Cerebellar cortex (tissue), 1 donor: ENCODE measurements around the gene KLHL13.
"Not testable (repeated sequence)": the region's sequence is repeated elsewhere in the genome, so short reads cannot be mapped to it uniquely, and the experiment has no call there.

ENCODE experiments used
- DNase-seq: peaks from one replicate; pipeline ENCODE4 v3.0.0-alpha.2; 2015; ENCODE audit warnings: low spot score

The KLHL13 gene

DNA sequence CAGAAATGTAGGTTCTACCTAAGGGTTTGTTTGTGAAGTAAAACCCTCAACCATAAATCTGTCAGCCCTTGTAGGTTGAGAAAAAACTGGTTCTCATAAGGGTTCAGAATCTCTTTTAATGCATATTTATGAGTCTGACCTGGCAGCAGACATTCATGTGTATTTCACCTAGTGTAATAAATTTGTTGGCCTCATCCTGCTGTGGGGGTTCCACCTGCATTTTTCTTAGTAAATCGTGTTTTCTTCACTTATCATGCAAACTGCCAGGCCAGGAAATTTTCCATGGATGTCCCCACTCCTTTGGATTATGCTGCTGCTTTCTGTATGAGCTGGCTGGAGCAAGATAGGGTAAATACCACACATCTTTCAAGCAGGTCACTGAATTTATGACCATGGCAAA, 42.4 kb downstream of the KLHL13 start:
- DNase-seq: no peak

DNA sequence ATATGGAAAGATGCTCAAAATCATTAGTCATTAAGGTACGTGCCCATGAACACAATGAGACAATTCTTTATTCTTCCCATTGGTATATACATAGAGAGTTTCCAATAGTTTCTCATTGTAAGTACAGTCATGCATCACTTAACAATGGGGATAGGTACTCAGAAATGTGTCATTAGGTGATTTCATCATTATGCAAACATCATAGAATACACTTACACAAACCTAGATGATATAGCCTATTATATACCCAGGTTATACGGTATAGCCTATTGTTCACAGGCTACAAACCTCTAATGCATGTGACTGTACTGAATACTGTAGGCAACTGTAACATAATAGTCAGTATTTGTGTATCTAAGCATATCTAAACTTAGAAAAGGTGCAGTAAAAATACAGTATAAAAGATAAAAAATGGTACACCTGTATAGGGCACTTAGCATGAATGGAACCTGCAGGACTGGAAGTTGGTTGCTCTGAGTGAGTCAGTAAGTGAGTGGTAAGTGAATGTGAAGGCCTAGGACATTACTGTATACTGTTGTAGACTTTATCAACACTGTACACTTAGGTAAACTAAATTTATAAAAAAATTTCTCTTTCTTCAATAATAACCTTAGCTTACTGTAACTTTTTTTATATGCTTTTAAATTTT, 49.6 kb downstream of the KLHL13 start:
- DNase-seq: no peak

DNA sequence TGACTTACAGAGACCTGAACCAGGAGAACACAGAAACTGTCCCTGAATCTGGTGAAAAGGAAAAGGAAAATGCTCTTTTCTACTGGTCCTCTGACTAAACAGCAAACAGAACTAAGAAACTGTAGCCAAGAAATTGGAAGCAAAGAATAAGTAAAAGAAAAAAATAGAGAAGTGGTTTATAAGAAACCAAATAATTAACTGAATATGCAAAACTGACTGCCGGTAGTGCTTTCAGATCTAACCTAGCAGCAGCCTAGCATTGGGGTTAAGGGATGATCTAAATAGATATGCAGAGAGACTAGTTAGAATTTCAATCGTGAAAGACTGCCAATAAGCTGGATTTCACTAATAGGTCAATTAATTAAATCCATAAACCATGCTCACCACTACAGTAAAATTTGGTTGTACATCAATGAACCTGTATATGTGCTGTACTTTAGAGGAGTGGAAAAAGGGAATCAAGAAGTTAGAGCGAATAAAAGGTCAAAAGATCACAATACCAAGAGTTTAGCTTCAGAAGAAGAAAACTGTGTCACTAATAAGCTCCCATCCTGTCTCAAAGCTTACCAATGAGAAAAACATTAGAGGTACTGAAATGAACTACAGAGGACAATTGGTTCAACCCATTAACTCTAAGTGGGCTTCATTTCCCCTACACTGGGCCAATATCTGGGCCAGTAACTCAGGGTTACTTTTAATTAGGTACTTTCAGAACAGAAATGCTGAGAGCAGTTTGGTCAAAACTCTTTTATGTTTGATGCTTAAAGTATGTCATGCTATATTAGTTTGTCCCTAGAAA, 53.6 kb downstream of the KLHL13 start:
- no peak for DNase-seq

DNA sequence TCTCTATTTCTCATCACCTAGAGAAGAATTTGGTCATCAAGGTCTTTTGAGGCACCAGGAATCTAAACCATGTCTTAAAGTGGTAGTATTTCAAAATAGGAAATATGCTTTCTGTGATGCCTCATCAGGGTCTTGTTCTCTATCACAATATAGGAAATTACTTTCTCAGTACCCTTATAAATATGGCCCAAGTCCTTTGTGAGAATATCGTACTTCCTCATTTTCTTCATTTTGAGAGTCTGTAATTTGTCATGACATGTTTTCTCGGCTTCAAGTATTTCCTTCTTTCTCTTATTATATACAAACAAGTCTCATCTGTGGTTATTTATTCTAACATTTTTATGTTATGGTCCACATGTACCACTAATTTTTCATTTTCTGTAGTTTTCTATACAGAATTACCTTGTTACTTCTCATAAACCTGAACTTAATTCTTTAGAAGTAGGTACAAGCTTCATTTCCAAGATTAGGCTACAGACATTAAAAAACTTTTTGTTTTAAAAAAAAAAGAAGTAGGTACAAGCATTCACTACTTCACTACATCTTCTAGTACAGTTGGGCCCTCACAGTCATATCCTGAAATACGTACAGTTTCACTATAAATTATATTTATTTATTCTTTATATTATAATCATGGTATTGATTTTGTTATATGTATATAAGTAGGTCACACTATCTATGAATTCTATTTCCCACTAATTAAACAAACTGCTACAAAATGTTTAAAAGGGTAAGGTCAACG, 54.4 kb downstream of the KLHL13 start:
- no peak for DNase-seq

DNA sequence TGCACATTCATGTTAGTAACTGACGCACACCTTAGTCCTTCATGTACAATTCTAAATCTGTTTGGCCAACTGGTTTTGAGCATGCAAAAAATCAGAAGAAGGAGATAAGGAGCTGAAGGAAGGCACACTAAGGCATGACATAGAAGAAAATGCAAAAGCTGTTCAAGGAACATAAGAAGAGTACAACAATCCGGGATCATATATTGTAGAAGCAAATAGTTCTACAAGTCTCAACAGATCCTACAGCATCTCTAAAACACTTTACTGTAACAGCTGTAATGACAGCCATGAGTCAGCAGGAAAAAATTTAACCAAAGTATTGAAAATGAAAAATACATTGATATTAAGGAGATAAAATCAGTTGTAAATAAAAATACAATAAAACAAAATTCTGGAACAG, 57.7 kb downstream of the KLHL13 start:
- DNase-seq: no peak

DNA sequence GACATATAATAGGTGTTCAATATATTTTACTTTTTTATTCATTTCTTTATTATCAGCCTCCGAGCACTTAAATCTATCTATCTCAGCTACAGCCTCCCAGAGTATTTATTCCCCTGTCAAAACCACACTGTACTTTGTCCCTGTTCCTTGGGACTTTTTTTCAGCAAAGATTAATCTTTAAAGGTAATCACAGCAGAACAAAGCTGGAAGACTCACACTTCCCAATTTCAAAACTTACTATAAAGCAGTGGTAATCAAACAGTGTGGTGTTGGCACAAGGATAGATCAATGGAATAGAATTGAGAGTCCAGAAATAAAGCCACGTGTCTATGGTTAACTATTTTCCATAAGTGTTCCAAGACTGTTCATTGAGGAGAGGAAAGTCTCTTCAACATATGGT, 59.7 kb downstream of the KLHL13 start:
- no peak for DNase-seq

DNA sequence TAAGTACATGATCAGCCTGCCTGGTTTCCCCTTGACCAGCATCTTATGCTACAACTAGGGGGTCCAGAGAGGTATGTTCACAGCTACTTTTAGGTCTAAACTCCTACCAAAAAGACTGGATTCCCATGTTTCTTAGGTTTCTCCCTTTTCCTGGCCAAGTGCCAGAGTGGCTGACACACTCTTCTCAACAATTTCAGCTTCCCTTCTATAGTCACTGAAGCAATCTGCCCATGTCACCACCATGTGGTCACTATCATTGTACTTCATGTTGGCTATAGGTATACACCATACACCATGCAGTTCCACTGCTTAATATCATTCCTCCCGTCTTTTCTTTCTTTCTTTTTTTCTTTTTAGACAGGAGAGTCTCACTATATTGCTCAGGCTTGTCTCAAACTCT, 66.9 kb downstream of the KLHL13 start:
- DNase-seq: no peak

DNA sequence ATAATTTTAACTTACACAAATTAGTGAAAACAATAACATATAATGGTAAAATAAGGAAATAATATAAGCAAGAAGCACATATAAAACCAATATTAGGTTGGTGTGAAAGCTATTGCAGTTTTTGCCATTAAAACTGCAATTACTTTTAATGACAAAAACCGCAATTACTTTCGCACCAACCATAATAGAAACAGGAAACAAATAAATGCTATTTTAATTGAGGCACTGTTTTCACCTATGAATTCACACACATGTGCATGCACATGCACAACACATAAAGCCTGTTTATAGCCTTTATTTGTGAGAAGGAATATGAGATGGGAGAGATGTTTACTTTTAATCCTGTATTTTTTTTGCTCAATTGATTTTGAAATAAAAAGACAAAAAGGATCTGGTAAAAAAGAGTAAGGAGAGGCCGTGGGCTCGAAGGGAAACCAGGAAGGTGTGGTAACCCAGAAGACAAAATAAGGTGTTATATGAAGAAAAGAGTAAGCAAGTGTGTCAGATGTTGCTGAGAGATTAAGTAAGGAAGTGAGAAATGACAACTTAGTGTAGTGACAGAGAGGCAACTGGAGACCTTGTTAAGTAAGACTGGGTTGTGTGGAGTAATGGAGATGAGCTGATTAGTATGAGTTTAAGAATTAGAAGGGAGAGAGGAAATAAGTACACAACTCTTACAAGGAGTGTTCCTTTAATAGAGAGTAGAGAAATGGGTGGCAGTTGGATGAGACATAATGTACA, 69.0 kb downstream of the KLHL13 start:
- no peak for DNase-seq

DNA sequence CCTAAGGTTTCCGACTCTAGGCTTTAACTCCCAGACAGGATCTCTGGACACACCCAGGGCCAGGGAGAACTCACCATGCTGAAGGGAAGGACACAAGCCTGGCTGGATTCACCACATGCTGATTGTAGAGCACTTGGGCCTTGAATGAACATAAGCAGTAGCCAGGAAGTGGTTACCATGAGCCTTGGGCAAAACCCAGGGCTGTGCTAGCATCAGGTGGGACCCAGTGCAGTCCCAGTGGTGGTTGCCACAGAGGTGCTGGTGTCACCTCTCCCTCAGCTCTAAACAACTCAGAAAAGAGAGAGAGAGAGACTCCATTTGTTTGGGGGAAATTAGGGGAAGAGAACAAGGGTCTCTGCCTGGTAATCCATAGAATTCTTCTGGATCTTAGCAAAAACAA, 77.0 kb downstream of the KLHL13 start:
- DNase-seq: no peak

DNA sequence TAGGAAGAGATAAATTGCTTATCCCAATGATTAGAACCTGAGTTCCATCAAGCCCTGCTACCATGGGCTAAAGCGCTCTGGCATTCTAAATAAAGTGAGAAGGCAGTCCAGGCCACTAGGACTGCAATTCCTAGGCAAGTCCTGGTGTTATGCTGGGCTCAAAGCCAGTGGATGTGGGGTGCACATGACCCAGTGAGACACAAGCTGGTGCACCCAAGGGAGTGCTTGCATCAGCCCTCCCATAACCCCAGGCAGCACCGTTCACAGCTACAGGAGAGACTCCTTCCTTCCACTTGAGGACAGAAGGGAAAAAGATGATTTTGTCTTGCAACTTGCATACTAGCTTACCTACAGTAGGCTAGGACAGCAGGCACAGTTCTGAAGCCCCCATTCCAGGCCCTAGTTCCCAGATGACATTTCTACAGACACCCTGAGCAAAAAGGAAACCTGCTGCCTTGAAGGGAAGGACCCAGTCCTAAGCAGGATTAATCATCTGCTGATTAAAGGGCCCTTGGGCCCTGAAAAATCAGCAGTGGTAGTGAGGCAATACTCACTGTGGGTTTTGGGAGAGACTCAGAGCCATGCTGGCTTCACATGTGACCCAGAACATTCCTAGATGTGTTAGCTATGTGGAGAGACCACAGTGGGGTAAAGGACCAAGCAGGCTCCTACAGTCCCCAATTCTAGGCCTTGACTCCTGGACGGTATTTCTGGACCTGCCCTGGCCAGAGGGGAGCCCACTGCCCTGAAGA, 77.8 kb downstream of the KLHL13 start:
- DNase-seq: no peak

DNA sequence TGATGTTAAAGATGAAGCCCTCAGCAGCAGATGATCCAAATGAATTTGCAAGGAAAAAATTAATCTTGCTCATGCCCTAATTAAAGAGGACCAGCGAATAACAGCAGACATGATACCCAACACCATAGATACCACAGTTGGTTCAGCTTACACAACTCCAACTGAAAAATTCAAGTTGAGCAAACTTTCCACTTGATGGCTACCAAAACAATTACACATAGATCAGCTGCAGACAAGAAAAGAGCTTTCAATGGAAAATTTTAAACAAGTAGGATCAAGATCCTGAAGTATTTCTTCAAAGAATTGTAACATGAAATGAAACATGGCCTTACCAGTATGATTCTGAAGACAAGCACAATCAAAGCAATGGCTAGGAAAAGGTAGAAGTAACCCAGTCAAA, 90.0 kb downstream of the KLHL13 start:
- DNase-seq: no peak

DNA sequence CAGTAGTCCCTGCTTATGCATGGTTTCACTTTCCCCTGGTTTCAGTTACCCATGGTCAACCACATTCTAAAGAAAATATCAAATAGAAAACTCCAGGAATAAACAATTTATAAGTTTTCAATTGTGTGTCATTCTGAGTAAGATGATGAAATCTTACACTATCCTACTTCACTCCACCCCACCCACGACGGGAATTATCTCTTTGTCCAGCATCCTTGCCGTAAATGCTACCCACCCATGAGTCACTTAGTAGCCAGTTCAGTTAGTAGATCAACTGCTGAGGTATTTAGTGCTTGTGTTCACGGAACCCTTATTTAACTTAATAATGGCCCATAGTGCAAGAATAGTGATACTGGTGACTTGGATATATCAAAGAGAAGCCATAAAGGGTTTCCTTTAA, 91.4 kb downstream of the KLHL13 start:
- DNase-seq: no peak

DNA sequence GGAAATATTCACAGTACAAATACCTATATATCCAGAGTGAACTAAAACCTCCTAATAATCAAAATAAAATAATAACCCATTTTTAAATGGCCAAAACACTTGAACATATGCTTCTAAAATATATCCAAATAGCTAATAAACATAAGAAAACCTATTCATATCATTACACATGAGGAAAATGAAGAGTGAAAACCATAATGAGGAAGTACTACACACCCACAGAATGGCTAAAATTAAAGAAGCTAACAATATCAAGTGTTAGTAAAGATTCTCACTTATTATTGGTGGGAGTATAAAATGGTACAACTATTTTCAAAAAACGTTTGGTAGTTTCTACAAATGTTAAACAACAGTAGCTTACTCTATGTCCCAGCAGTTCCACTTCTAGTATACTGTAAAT, 92.1 kb downstream of the KLHL13 start:
- DNase-seq: no peak

DNA sequence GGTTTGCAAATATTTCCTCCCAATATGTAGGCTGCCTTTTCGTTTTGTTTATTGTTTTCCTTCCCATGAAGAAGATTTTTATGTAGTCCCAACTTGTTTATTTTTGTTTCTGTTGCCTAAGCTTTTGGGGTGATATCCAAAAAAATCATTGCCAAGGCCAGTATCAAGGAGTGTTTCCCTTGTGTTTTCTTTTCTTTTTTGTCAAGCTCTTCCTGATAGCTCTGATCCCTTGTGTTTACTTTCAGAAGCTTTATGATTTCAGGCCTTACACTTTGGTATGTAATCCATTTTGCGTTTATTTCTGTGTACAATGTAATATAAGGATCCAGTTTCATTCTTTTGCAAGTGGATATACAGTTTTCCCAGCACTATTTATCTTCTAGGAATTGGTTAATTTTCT, 93.9 kb downstream of the KLHL13 start:
- no peak for DNase-seq

DNA sequence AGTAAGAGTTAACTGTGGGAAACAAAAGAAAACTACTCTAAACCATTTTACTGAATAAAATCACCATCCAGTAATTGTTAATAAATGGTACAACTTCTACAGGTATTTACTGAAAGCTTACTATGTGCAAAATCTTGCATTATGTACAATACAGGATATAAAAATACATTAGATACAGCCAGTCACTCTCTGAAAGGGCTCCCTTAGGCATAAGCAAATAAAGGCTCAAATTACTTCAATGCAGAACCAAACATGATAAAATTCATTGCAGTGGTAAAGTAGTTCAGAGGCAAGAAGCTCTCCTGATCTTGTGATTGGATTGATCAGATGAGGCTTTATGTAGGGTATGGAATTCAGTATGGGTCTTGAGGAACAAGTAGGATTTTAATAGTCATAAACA, 100.2 kb downstream of the KLHL13 start:
- DNase-seq: no peak

DNA sequence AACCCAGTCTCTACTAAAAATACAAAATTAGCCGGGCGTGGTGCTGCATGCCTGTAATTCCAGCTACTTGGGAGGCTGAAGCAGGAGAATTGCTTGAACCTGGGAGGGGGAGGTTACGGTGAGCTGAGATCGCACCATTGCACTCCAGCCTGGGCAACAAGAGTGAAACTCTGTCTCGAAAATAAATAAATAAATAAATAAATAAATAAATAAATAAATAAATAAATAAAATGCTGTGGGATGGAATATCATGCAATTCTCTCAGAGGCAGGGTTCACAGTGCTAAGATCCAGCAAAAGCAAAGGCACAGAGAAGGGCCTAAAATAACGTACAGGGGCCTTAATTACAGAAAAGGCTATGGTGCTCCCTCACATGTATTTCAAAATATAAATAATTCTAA, 114.2 kb downstream of the KLHL13 start:
- DNase-seq: not testable (repeated sequence)

DNA sequence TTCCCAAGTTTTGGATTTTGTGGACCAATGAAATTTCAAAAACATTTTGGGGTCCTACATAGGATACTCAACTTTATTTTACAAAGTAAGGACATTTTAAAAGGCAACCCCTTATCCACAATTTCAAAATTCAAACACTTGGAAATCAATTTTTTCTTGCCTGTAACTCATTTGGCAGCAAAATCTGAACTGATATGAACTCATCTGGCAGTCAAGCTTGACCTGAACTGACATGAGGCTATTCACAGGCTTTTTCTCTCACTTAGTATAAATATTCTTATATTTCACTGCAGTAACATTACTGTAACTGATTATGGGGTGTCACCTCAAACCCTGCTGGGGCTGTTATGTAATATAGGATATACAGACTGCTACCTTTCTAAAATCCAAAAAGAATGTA, 116.1 kb downstream of the KLHL13 start:
- DNase-seq: no peak

DNA sequence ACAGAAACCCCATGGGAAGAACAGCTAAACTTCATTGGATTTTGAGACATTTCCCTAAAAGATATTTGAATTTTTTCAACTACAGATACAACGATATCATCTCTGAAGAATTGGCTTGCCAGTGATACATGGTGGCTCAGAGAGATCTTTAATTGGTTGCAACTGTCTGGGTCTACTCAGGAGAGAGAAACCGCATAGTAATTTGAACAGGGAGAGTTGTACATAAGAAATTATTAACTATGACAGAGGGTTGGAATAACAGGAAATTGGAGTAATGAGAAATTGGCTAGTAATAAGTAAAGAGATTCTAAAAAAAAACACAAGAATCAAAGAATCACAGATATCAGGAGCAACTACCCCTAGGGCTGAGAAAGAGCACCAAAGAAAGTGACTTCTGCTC, 118.4 kb downstream of the KLHL13 start:
- no peak for DNase-seq

DNA sequence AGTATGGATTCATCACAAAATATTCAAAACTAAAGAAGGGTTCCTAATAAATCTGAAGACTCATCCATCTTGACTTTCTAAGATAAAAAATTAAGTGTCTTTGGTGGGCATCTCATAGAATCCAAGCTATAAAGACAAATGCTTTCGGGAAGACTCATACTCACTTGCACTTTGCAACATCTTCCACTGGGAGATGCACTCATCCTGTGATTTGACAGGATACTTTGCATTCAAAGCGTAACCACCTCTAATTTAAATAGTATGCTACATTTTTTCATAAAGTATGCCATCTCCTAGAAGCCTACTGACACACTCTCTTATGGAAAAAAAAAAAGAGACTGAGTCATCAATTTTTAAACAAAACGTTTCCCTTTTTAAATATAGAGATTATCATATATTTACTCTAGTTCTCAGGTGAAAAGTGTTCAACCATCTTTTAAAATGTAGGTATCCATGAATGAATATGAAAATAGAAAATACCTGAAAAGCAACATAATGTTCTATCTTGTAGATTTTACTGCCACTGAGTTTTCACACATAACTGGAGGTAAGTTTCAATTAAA, 119.6 kb downstream of the KLHL13 start:
- no peak for DNase-seq

DNA sequence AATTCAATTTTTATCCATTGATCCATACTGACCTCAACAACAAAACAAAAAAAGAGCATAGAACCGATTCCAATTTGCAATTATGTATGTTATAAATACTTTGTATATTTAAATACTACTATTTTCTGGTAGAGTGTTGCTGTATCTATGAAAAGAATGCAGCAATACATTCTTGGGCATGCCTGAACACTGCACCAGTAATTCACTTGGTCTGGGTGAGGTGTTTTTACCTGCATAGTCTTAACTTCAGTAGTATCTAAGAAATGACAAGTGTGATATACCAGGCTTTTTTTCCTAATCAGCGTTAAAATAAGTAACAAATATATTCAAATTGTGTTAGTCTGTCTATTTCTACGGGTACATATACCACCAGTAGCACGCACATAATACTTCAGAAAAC, 120.2 kb downstream of the KLHL13 start:
- no peak for DNase-seq

DNA sequence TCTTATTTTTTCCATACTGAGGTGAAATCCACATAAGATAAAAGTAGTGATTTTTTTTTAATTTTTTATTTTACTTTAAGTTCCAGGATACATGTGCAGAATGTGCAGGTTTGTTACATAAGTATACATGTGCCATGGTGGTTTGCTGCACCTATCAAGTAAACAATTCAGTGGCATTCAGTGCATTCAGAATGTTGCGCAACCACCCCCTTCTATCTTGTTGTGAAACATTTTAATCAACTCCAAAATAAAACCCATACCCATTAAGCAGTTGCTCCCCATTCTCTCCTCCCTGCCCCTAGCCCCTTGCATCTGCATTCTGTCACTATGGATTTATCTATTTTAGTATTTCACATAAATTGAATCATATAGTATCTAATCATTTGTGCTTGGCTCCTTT, 121.2 kb downstream of the KLHL13 start:
- DNase-seq: no peak
